Stimulated activated CD4-positive, alpha-beta T cell treated with anti-CD3 and anti-CD28 coated beads, Interleukin-4, amount 100 ng/mL, for 48 hours (primary cell): ENCODE measurements around the gene NPBWR2.

Experiments
- DNase-seq, 2 donors: peaks; one replicate each; pipeline ENCODE4 v3.0.0-alpha.2; 2020; ENCODE audit warnings: low read depth in 2 of 2

Gene NPBWR2

DNA sequence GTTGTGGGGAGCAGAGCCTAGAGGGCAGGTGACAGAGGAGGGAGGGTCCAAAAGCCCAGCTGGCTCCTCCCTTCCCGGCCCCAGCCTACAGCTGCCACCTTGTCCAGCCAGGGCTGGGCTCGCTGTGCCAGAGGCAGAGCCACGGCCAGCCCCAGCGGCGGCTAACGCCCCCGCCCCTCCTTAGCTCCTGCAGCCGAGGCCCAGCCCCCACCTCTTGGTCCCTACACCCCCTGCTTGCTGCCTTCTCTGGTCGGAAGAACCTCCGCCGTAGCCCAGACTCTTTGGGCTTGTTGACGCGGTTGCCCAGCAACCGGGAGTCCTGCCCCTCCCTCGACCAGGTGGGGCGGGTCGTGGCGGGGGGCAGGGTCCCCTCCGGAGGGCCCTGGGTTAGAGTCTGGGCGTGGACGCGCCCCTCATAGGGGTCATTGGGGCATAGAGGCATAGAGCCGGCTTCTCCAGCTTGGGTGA is 22.6 kb downstream of the NPBWR2 start:
- DNase-seq: no peak

DNA sequence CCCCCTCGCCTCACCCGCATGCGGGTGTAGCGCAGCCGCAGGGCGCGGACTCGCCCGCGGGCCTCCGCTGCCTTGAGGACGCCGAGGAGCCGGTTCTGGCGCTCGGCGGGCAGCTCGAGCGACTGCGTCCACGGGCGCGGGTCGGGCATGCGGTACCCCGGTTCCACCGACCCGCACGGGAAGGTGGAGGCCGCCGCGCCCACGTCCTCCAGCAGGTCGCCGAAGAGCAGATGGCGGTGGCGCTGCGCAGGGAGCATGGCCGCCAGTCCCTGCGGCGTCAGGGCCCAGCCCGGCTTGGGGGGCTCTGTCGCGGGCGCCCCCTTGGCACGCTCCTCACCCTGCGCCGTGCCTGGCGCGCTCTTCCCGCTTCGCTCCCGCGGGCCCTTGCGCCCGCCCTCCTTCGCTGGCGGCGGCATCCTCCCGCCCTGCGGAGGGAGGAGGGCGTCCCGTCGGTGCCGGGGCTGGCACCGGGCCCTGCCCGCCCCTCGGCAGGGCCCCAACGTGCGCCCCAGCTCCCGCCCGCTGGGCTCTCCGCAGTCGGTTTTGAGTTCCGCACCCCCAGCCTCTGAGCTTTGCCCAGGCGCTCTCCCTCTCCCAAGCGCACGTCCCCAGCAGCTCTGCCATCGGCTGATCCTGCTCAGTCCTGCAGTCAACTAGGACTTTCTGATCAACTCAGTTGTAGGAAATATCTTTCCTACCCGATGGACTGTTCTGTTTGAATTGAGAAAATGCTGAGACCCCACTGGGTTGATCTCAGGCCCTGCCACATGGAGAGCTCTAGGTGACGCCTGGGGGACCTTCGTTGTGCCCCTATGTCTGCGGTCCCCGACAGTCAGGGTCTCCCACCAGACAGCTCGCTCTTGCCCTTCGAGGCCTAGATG is 23.3 kb downstream of the NPBWR2 start, which contains the start of gene LKAAEAR1:
TSS of gene LKAAEAR1 (minus strand) at position 595 of the 881 bp plus-strand sequence. CDS start at position 416, 179 bp downstream.
- no peak for DNase-seq

DNA sequence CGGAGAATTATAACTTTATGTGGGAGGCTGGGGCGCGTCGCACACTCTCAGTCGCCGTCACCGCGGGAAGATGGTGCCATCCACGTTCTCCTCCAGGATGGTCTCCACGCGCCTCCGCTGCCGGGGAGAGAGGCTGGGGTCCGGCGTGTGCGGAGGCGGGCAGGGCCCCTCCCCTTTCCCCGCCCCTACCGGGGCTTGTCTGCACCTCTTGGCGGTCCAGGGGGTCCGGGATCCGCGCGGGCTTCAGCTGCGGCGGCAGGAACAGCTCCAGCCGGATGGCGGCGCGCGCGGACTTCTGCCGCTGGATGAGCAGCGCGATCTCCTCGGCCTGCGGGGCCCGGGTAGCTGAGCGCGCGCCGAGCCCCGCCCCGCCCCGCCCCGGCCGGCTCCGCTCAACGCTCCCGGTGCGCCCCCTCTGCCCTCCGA is 24.0 kb downstream of the NPBWR2 start:
- peak; percentile 53 to 66 for DNase-seq

DNA sequence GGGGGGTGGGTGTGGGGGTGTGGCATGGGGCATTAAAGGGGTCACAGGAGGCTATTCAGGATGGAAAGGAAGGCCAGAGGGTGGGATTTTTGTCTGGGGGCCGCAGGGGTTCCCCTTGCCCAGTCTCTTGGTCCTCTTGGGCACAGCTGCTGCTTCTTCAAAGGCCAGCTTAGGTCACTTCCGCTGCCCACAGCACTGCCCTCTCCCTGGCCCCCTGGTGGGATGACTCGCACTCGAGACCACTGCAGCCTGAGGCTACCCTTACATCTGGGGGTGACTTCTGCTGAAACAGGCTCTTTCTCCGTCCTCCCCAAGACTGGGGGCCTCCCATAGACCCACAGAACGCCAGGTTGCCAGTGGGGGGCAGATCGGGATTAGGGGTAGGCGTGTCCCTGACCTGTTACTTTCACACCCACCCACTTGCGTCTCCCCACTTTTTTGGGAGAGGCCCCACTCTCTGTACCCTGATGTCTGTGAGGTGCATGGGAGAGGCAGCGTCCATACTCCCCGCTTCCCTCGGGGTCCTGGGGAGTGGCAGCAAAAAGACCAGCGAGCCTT is 24.5 kb downstream of the NPBWR2 start:
- DNase-seq: no peak

DNA sequence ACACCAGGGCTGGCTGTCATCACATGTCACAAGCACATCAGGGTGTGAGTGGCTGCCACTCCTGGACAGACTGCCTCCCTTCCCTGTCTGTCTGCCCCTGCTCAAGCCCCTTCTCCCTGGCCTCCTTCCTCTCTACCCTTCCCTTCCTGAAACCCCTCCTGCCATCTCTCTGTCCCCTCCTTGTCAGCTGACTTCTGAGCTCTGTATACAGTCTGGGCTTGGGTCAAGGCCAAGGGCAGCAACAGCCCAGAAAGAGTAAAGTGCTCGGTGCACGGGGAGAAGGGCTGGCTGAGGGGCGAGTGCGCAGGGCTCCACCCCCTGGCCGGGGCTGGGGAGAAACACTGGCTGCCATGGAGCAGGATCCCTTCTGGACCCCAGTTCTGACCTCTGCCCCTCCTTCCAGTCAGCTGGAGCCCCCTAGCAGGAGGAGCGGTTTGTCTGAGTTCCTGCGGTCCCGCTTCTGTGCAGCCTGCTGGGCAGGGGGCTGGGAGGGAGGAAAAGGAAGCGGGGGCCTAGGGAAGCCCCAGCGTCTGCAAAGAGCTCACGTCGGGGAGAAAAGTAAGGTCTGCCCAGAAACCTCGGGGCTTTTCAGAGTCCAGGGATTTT is 25.1 kb downstream of the NPBWR2 start:
- no peak for DNase-seq

DNA sequence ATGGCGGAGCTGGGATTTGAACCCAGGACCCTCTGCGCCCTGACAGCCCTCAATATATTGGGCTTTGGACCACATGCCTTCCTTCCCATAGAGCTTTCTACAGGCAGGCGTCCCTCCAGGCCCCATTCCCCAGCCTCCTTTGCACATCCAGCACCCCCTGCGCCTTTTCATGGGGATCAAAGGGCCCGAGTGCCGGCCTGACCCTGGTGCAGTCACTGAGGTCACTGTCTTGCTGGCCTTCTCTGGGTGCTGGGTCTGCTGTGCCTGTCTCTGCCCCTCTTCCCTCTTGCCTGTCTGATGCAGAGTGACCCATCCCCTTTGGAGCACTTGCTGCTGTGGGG is 25.8 kb downstream of the NPBWR2 start:
- no peak for DNase-seq

DNA sequence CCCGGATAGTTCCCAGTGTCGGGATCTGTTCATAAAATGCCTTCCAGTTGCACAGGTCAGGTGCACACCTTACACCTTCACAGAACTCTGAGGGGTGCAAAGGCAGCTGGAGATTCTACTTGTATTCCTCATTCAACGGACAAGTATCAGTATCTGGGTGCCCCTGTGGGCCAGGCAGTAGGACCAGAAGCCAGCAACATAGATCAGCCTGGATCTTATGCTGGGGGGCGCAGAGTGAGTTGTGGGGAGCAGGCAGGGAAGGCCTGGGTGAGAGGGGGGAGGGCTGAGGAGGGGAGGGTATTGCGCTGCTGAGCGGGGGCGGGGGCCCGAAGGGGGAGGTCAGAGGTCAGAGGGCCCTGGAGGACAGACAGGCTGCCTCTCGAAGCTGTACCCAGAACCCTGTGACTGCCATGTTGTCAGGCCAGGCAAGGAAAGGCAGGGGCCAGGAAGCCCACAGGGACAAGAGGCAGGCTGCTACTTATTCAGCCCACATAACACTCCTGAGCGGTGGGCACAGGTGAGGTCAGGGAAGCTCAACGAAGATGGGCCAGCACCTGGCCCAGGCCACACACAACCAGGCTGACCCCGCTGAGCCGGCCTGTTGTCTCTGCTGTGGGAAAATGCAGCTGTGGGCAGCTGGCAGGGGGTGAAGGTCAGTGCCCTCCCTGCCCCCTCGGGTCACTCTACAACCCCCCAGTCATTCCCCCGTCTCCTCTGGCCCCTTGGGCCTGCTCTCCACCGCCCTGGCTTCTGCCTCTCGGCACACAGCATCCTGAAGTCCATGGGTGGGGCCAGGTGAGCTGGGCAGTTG is 26.3 kb downstream of the NPBWR2 start:
- no peak for DNase-seq

DNA sequence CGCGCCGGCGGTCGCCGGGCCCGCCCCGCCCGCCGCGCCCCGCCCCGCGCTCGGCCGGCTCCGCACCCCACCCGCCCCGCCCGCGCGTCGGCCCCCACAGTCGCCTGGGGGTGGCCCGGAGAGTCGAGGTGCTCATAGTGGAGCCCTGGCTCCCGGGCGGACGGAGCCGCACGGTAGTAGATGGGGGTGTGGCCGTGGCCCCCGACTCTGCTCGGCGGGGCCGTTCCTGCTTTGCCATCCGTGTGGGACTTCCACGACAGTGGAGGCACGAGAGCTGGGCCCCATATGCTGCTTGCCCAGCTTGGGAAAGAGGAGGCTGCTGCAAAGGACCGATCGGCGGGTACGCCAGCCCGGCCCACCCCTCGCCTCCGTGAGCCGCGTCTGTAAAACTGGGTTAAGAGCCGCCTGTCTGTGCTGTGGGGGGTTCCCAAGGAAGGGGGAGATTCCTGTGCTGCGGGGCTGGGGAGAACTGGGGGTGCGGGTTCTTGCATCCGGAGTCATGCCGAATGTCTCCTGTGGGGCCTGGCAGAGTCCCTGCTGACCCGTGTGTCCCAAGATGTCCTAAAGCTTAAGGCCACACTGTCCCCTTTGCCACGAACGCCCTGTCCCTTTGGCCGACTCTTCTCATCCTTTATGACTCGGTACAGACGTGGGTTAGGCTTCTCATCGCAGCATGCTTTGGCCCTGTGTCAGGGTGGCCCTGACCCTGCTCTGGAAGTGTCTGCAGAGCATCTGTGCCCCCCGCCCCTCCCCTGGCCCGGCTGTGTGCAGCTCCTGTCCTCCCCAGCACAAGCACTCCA is 27.2 kb downstream of the NPBWR2 start, which contains the start of gene OPRL1:
TSS of gene OPRL1 (plus strand) at position 70 of the 800 bp plus-strand sequence. CDS start 12,639 bp downstream, outside the sequence.
- DNase-seq: no peak

DNA sequence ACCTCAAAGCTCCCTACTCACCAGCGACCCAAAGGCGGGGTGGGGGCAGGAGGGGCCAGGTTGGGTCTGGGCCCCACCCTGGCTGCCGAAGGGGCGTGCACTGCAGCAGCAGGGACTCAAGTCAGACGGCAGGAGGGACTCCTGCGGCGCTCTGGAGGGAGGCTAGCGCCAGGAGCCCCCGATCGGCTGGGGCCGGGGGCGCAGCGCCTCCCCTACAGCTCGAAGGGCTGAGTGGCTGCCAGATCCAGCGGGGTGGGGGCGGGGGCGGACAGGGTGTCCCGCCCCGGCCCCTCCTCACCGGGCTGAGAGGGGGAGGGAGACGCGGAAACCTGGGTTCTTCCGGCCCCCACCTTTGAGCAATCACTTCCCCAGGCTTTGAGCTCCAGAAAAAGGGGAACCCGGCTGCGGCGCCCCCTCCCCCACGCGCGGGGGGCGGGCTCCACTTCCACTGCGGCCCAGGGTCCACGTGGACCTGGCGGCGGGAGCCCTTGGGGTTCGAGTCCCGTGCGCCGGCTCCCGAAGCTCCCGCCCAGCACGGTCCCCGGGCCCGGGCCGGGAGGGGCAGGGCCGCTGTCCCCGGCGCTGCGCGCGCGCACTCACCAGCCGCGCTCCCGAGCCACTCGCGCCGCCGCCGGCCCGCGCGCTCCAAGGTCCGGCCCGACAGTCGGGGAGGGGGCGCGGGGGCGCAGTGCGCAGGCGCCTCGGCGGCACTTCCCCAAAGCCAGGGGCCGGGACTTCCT is 27.9 kb downstream of the NPBWR2 start, which contains the start of gene RGS19:
TSS of gene RGS19 (minus strand) at position 246 of the 740 bp plus-strand sequence. CDS start 2,632 bp downstream, outside the sequence.
- DNase-seq: peak in 1 of 2 donors; percentile 67

DNA sequence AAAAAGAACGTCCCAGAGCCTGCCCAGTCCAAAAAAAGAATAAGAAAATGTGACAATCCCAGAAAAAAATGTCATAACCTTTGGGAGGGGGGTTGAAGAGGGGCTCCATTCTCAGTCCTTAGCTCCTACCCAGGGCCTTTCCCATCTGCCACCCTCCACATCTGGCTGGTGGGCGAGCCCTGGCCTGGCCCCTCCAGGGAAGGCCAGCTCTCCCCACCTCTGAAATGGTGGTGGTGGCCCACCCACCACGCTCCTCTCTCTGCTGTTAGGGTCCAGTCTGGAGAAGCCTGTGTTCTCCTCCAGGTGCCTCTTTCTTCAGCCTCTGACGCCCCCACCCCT is 28.5 kb downstream of the NPBWR2 start:
- no peak for DNase-seq

DNA sequence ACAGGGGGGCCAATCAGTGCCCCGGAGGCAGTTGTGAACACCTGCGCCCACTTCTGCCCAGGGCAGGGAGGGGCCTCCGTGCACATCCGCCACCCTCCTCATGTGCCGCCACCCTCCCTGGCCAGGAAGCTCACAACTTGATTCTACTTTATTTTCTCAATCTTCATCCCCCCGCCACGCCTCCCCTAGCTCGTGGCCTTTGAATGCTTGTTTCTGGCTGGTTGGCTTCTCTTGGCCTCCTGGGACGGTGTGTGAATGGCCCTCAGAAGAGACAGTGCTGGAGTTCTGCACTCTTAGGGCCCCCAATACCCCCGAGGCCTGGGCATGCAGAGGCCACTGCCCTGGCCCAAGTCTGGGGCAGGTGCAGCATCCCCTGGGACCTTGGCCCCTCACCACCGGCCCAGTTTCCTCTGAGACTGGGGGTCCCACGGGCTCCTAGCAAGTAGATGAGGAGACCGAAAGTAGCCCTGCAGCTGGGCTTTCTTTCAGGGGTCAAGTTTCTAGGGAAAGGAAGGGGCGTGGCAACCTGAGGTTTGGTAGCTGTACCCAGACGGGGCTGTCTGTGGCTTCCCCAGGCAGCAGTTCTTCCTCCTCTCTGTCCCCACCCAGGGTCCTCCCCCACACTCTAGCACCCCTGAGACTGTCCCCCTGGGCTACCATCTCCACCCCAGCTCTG is 29.4 kb downstream of the NPBWR2 start:
- DNase-seq: no peak

DNA sequence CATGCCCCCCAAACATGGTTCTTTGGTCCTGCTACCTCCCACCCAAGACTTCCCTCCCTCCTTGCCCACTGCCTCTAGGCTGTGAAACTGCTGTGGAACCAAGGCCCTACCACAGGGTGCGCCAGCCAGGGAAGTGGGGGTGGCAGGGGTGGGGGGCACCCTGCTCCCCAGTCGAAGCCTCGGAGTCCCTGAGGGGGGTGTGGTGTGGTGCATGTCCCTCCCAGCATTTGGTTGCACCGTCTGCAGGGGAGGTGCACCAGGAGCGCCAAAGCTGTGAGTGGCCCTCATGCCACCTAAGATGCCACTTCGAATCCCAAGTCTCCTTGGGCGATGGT is 29.9 kb downstream of the NPBWR2 start:
- DNase-seq: no peak

DNA sequence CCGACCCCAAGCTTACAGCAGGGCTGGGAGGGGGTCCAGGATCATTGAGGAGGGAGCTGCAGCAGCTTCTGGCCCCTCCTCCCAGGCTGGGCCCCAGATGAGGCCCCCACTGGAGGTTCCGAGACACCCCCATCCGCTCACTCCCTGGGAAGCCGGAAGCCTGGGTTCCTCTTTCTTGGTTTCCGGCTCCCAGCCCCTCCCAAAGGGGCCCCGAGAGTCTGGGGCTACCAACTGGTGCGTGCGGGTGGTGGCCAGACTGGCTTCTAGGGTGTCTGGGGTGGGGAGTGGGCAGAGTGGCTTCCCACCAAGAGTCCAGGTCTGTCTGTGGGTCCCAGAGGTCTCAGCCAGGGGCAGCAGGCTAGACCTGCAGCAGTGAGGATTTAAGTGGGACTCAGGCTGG is 30.3 kb downstream of the NPBWR2 start:
- no peak for DNase-seq

DNA sequence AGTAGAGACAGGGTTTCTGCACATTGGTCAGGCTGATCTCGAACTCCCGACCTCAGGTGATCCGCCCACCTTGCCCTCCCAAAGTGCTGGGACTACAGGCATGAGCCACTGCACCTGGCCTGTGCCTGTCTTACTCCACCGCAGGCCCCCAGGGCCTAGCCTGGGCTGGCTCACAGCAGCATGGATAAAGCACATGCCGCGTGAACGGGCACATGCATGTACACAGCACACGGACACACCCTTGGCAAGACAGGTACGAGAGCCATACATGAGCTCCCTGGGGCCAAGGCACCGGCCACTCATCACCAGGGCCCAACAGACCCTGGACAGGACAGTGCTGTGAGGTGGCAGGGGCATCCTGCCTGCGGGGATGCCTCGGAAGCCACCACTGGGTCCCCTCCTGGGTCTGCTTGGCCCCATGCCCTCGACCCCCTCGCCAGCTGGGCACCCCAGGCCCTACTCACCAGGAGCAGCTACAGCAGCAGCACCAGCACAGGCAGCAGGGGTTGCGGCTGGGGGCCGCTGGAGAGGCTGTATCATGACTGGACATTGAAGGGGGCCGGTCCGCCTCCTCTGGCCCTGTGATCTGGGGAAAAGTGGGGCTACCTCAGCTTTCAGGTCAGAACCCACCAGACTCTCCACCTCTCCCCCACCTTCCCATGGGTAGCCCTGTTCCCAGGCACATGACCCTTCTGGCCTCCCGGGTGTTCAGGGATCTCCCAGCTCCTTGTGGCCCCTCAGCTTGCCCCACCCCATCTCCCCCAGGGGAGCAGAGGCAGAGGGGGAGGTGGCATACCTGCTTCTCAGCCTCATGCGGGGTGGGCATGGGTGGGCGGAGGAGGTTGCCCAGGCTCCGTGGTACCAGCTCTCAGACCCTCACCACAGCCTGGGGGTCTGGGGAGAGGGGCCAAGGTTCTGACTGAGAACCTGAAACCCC is 31.0 kb downstream of the NPBWR2 start:
- DNase-seq: no peak

DNA sequence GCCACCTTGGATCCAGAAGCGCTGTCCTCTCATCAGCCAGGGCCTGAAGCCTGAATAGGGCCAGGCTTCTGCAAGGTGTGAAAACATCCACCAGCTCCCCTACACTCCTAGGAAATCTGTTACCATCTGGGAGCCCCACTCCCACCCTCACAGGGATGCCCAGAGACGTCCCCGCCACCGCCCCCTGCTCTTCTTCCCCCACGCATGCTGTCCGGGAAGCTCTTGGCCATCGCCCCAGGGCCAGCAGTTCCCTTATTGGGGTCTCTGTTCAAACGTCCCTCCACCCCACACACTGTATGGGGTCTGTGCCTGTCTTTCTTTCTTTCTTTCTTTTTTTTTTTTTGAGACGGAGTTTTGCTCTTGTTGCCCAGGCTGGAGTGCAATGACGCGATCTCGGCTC is 31.8 kb downstream of the NPBWR2 start:
- no peak for DNase-seq

DNA sequence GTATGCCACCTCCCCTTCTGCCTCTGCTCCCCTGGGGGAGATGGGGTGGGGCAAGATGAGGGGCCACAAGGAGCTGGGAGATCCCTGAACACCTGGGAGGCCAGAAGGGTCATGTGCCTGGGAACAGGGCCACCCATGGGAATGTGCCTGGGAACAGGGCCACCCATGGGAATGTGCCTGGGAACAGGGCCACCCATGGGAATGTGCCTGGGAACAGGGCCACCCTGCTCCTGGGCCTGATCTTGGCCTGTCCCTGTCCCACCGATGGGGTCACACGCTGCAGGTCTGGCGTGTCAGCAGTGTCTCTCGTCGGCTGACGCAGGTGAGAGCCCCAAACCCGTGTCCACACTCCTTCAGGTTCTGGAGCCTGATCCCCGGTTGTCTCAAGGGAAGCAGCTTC is 32.4 kb downstream of the NPBWR2 start:
- DNase-seq: no peak

DNA sequence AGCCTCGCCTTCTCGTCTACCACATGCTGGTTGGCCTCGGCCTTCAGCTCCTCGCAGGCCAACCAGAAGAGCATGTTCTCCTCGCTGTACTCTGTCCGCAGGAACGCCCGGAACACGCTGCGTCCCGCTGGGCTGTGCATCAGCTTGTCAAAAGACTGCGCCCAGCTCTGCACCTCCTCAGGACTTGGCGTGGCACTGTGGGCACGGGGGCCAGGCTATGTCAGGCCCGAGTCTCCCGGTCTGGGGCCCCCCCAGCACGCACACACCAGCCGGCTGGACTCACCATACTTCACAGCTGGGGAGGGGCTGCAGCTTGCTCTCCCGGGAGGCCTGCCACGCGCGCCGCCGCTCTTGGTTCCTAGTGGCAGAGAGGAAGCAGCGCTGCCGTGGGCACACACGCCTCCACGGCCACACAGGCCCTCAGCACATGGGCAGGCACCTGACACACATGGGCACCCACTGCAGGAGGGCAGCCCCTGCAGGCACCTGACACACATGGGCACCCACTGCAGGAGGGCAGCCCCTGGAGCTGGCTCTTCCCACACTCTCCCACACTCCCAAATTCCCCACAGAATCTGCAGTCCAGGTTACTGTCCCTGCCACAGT is 33.1 kb downstream of the NPBWR2 start:
- no peak for DNase-seq

DNA sequence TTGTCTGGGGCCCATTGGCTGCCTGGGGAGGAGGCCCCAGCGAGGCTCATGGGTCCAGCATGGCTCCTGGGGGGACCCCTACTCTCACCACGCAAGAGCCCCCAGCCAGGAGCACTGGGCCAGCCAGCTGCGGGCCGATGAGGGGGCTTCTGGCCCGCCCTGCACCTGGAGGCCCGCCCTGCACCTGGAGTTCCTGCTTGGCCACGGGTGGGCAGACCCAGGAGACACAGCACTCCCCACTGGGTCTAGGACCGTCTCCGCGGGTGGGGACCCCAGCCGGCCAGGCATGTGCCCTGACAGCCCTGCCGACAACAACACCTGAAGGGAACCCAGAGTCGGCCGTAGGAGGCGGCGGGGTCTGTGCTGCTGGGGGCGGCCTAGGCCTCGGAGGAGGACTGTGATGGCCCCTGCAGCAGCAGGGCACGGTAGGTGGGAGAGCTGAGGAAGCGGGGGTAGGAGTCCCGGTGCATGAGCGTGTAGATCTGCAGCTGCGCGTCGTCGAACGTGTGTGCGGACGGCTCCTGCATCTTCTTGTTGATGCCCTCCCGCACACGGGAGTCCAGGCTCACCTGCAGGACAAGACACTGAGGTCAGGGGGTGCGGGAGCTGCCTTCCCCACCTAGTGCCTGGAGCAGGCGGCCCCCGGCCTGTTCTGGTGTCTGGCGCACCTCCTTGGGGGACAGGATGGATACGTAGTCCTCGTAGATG is 33.7 kb downstream of the NPBWR2 start:
- DNase-seq: no peak
